Psoas muscle (tissue), 8 donors: ENCODE data around the gene SLC2A9. TPM values are rescaled to one million over a fixed set of nuclear protein-coding genes. Genes with fewer than 3 reads are reported as not detected.

Experiments used
- ATAC-seq, 4 donors: fragments of 200-7000 bp; cut with Tn5 transposase; one replicate each; pipeline ENCODE4 v1.9.1; 2020; ENCODE audit warnings: moderate library complexity in 3 of 4, mild to moderate bottlenecking in 2 of 4
- DNase-seq, 2 donors: peaks; one replicate each; pipeline ENCODE4 v3.0.0-alpha.2; 2020
- H3K27ac ChIP-seq: fragments of 200-600 bp; one replicate; pipeline ENCODE4 v1.8.0; 2022
- H3K27me3 ChIP-seq, 3 donors: fragments of 200-600 bp in 1 of 3; one replicate each; pipeline versions ENCODE4 v1.6.1 to v1.8.0; 2013 to 2022; ENCODE audit warnings: low read length in 2 of 3, mild to moderate bottlenecking in 2 of 3, moderate library complexity in 1 of 3; ENCODE audit not compliant: insufficient read depth in 3 of 3
- H3K36me3 ChIP-seq, 2 donors: fragments of 200-600 bp in 1 of 2; one replicate each; pipeline versions ENCODE4 v1.6.1 to v1.8.0; 2013 to 2022; ENCODE audit warnings: low read depth in 1 of 2, mild to moderate bottlenecking in 1 of 2, moderate library complexity in 1 of 2; ENCODE audit not compliant: insufficient read depth in 1 of 2
- H3K4me1 ChIP-seq: fragments of 200-600 bp; one replicate; pipeline ENCODE4 v1.8.0; 2022
- H3K4me3 ChIP-seq: fragments of 200-600 bp; one replicate; pipeline ENCODE4 v1.8.0; 2022; ENCODE audit warnings: mild to moderate bottlenecking
- H3K9me3 ChIP-seq: fragments of 200-600 bp; one replicate; pipeline ENCODE4 v1.8.0; 2022
- CTCF ChIP-seq: fragments of 200-600 bp; IDR thresholded peaks from one replicate; pipeline ENCODE4 v1.8.0; 2022; ENCODE audit warnings: antibody characterized with exemption
- WGBS, 3 donors: extraction: QIAGEN DNeasy Blood & Tissue Kit; methylation state at CpG; one replicate each; pipeline versions ENCODE4 v1.1.6 to v1.1.7; 2013; 5-methylcytosine and 5-hydroxymethylcytosine counted together
- intact Hi-C, 2 donors: fragments of 100-400 bp; cut with DNase I; formaldehyde crosslinking; loops; one replicate each; pipeline versions ENCODE4 v1.11.0 to v1.14.2; 2022
- polyA plus RNA-seq, 3 donors: library from polyadenylated mRNA; stranded (reverse); fragments of 200-250 nt; gene quantifications; one replicate each; pipeline ENCODE4 v1.2.3, GENCODE V29; 2013
- total RNA-seq, 4 donors: library from RNA; stranded (reverse); fragmentation: NEBNext Ultra II Directional in 2 of 4; extraction: Animal tissue kit (Norgen Biotek cat#: 25700) in 2 of 4; gene quantifications; one replicate each; pipeline versions ENCODE4 v1.2.1 to v1.2.4, GENCODE V29; 2021 to 2023
- donor health status: healthy with polysubstance abuse.
- donor health status: DM: no; HTN: no; CAD: no; lungs with moderate emphysema.
- donor health status: Bipolar disorder and iron deficiency.
- donor health status: healthy.
- donor health status: DM: yes; HTN: yes; CAD: no.
- donor health status: DM: no; HTN: no; CAD: no.
- donor health status: DM: no; HTN: no; CAD: no.
- donor health status: DM: yes; HTN: yes; CAD: no.

Gene SLC2A9
- total and polyA plus RNA-seq, 7 donors = 0.37 to 2.7 (median 1.3) TPM

- ATAC-seq (no peak), DNase-seq (no peak)
- no peak overlapping the region for H3K4me3 ChIP-seq
- H3K9me3 ChIP-seq = no peaks in the 10 kb centered on the region
- peaks cover 0 to 3% (median under 1%) of the 10 kb centered on the region in 3 donors for H3K27me3 ChIP-seq
- no peaks in the 10 kb centered on the region for H3K4me1 ChIP-seq
- H3K27ac ChIP-seq = no peak overlapping the region
- TF ChIP-seq CTCF = no peak
- intact Hi-C loops = no loop called here
- no peaks in the 10 kb centered on the region for H3K36me3 ChIP-seq
- 74 to 83% (median 77%) methylated on average over 3 of the region's 3 CpGs for WGBS, 3 donors
Measured at GRCh38 chr4:9877123-9877522, 144.2 kb downstream of the SLC2A9 start.

GRCh38 chr4:9875516-9875915 lies 145.8 kb downstream of the SLC2A9 start:
- Histone ChIP-seq H3K9me3 (no peaks in the 10 kb centered on the region), H3K4me3 (no peak overlapping the region), H3K27ac (no peak overlapping the region), H3K36me3 (no peaks in the 10 kb centered on the region), H3K4me1 (no peaks in the 10 kb centered on the region), H3K27me3 (peaks cover 0 to 9% (median 3%) of the 10 kb centered on the region in 3 donors)
- intact Hi-C loops = no loop called here
- TF ChIP-seq CTCF = no peak
- ATAC-seq (no peak), DNase-seq (no peak)
- 75 to 96% (median 87%) methylated on average over 1 of the region's 1 CpG for WGBS, 3 donors

DNA sequence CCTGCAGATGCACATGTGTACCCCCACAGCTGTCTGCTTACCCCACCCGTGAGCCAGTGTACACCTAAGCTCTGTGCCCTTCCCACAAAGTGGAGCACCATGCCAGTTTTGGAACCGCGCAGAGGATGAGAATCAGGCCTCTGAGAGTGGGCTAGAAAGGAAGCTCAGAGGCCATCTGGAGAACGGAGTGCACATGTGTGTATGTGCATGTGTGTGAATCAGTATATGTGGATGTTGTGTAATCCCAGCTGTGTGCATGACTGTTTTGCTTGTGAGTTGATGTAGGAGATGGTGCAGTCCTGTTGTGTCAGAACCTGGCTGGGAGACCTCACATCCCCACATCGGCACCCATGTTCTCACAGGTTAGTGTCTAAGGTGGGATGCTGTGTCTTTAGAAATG lies 146.9 kb downstream of the SLC2A9 start:
- ATAC-seq (no peak), DNase-seq (no peak)
- Histone ChIP-seq H3K36me3 (no peaks in the 10 kb centered on the region), H3K27me3 (peaks cover 0 to 9% (median 3%) of the 10 kb centered on the region in 3 donors), H3K4me1 (no peaks in the 10 kb centered on the region), H3K9me3 (no peaks in the 10 kb centered on the region), H3K27ac (no peak overlapping the region), H3K4me3 (no peak overlapping the region)
- TF ChIP-seq CTCF = no peak
- 88 to 94% (median 91%) methylated on average over 5 of the region's 5 CpGs for WGBS, 3 donors
- intact Hi-C loops = no loop called here

- peak in 3 of 4 donors; percentile 32 to 70 (median 43) for ATAC-seq
Measured at GRCh38 chr4:9870165-9870790, 151.0 kb downstream of the SLC2A9 start.

More at GRCh38 chr4:9870165-9870790, 151.0 kb downstream of the SLC2A9 start:
- intact Hi-C loops = no loop called here
- no peaks in the 10 kb centered on the region for H3K9me3 ChIP-seq
- H3K27ac ChIP-seq = no peak overlapping the region
- H3K27me3 ChIP-seq = peaks cover 0 to 9% (median 3%) of the 10 kb centered on the region in 3 donors
- TF ChIP-seq CTCF = no peak
- 24 to 30% (median 24%) methylated on average over 10 of the region's 10 CpGs for WGBS, 3 donors
- DNase-seq = no peak
- no peaks in the 10 kb centered on the region for H3K36me3 ChIP-seq
- no peaks in the 10 kb centered on the region for H3K4me1 ChIP-seq
- H3K4me3 ChIP-seq = no peak overlapping the region
